ENCODE results near the gene OSCP1.
A peak's percentile ranks its signal among the peaks of the same experiment; 100 is the strongest.

The OSCP1 gene

DNA sequence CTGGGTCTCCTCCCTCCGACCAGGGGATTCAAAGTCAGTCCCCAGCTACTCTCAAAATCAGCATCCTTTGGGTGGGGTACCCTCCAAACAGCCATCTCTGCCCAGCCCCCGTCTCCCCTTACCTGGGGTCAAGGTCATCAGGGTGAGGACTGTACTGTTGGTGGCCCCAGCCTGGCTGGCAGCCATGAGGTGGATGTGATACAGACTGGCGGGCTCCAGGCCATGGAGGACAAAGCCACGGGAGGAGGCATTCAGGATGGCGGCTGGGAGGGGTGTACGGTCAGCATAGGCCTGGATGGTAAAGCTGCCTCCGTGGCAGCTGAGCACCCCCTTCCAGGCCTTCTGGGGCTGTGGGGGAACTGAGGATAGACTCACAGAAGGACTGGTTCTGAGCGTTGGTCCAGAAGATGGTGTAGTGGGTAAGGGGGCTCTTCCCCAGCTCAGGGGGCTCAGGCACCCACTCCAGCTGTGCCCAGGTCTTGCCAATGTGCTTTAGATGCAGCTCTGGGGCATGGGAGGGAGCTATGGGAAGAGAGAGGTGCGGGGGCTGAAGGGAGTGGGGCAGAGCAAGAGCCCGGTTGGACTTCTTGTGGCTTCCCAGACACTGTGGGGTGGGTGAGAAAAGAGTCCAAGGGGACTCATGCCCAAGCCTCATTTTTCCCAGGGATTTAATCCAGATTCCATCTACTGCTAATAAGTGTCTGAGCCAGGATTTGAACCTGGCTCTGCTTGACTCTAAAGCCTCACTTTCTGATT lies 17.6 kb upstream of the OSCP1 start:
- DNase-seq (ENCODE audit: low read depth), result no peak
- TF ChIP-seq MAX (IDR thresholded peaks at IDR 0.05; ENCODE audit: low read depth, low read length) (no peak), POLR2A (IDR thresholded peaks at IDR 0.05; ENCODE audit: extremely low read depth, insufficient read length) (no peak), MYC (IDR thresholded peaks at IDR 0.05; ENCODE audit: low read depth, low read length) (no peak), CTCF (IDR thresholded peaks at IDR 0.05; ENCODE audit: low read depth, low read length) (no peak)

GRCh38 chr1:36467027-36467410 lies 16.8 kb upstream of the OSCP1 start:
- DNase-seq (ENCODE audit: low read depth), result no peak
- no peak for TF ChIP-seq MAX (IDR thresholded peaks at IDR 0.05; ENCODE audit: low read depth, low read length)
- TF ChIP-seq CTCF (IDR thresholded peaks at IDR 0.05; ENCODE audit: low read depth, low read length), result no peak
- TF ChIP-seq POLR2A (IDR thresholded peaks at IDR 0.05; ENCODE audit: extremely low read depth, insufficient read length), result no peak
- no peak for TF ChIP-seq MYC (IDR thresholded peaks at IDR 0.05; ENCODE audit: low read depth, low read length)
- no peak overlapping the region for H3K4me3 ChIP-seq (ENCODE audit: low read depth, low read length)

More for the DNA sequence above, 17.6 kb upstream of the OSCP1 start:
- no peak overlapping the region for H3K4me3 ChIP-seq (ENCODE audit: low read depth, low read length)

- no peak for DNase-seq (ENCODE audit: low read depth)
- TF ChIP-seq MYC (IDR thresholded peaks at IDR 0.05; ENCODE audit: low read depth, low read length), result no peak
- no peak for TF ChIP-seq MAX (IDR thresholded peaks at IDR 0.05; ENCODE audit: low read depth, low read length)
- TF ChIP-seq CTCF (IDR thresholded peaks at IDR 0.05; ENCODE audit: low read depth, low read length), result no peak
- TF ChIP-seq POLR2A (IDR thresholded peaks at IDR 0.05; ENCODE audit: extremely low read depth, insufficient read length), result no peak
- H3K4me3 ChIP-seq (ENCODE audit: low read depth, low read length), result no peak overlapping the region
These were observed 16.2 kb upstream of the OSCP1 start for GRCh38 chr1:36466370-36467026.

DNA sequence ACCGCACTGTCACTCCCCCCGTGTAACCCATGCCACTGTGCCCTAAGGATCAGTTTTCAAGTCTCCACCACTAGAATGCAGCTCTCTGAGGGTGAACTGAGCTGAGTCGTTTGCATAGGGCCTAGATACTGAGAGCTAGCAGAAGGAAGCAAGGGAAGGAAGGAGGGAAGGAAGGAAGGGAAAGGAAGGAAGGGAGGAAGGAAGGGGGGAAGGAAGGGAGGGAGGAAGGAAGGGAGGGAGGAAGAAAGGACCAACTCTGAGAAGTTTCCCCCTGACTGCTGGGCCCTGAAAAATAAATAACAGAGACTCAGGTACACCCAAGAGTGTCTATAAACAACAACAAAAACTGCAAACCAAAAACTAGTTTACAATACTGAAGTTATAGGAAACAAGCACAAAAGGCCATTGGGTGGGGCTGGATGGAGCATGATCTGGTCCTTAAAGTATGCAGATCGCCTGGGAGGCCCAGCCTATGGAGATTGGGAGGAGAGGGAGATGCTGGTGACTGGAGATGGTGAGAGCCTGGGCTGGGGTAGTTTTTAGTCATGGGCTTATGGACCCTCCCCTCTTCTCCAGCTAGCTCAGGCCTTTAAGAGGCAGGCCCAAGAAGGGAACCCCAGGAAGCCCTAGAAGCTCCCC lies 15.6 kb upstream of the OSCP1 start:
- no peak overlapping the region for H3K4me3 ChIP-seq (ENCODE audit: low read depth, low read length)
- DNase-seq (ENCODE audit: low read depth), result no peak
- TF ChIP-seq POLR2A (IDR thresholded peaks at IDR 0.05; ENCODE audit: extremely low read depth, insufficient read length) (no peak), CTCF (IDR thresholded peaks at IDR 0.05; ENCODE audit: low read depth, low read length) (no peak), MYC (IDR thresholded peaks at IDR 0.05; ENCODE audit: low read depth, low read length) (no peak), MAX (IDR thresholded peaks at IDR 0.05; ENCODE audit: low read depth, low read length) (no peak)

DNA sequence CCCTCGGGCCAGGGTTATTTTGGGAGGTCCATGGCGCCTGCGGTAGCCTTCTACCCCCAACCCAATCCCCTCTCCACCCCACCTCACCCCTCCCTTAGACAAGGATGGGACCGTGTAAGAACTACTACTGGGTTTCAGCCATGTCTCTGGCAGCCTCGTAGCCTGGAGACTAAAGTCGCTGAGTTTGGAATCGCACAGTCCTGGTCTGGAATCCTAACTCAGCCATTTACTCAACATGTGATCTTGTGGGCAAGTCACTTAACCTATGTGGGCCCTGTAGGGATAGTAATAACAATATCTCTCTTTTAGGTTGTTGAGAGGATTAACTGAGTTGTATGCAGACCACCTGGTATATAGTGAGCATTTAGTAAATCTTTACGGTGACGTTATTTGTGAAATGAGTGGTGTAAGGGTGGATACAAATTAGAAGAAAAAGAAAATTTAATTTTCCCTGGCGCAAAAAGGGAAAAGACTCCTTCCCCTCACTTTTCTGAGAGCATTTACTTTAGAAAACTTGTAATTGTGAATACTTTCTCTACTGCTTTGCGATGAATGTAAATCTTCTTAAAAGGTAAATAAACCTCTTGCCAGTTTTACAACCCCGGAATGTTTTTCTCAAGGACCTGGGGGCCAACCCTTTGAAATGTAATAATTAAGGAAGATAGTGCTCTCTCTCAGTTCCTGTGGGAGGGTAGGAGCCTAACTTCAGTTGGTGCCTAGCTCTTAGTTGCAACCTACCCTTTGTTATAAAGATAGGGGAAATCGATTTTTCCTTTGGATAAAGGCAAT lies 14.5 kb upstream of the OSCP1 start:
- peak overlapping the region; percentile 84 for H3K4me3 ChIP-seq (ENCODE audit: low read depth, low read length)
- DNase-seq (ENCODE audit: low read depth), result peak; percentile 24
- TF ChIP-seq MYC (IDR thresholded peaks at IDR 0.05; ENCODE audit: low read depth, low read length) (no peak), MAX (IDR thresholded peaks at IDR 0.05; ENCODE audit: low read depth, low read length) (no peak), CTCF (IDR thresholded peaks at IDR 0.05; ENCODE audit: low read depth, low read length) (no peak), POLR2A (IDR thresholded peaks at IDR 0.05; ENCODE audit: extremely low read depth, insufficient read length) (no peak)
